ENCODE measurements around the gene CLHC1. TPM values are rescaled to one million over a fixed set of nuclear protein-coding genes. Genes with fewer than 3 reads are reported as not detected.
"Not testable (repeated sequence)": the region's sequence is repeated elsewhere in the genome, so short reads cannot be mapped to it uniquely, and the experiment has no call there.

Gene CLHC1
- total RNA-seq: 6.9 and 8.2 TPM in 2 replicates

DNA sequence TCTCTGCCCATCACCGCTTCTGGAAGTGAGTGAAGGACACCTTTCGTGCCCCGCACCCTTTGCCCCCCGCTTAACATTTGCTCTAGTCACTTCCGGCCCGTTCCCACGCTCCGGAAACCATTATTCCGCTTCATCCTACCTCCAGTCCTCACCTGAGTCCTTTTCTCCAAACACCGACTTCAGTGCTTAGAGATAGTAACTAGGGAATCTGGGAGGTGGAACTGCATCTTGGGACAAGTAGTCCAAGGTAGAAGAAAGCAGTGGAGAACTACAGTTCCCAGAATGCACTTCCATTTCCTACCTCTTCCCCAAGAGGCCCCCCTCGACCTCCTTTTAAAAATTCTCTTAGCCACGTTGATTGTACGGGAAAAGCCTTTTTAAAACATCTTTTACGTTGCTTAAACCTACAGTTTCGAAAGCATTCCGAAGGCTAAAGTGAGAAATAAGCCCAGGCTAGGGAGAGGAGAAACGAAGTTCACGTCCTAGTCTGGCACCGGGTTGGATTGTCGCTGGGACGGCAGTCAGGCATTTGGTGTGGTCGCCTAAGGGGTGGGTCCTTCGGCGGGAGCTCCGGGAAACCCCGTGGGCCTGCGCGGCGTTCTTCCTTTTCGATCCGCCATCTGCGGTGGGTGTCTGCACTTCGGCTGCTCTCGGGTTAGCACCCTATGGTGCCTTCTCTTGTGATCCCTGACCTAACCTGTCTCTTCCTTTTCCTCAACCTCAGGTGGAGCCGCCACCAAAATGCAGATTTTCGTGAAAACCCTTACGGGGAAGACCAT lies at the start of gene CLHC1, which contains the start of gene RPS27A:
CLHC1 (minus strand) TSS at position 210 of the 779 bp plus-strand sequence. CDS start 9,882 bp downstream, outside the sequence.
RPS27A (plus strand) TSS at position 605 of the 779 bp plus-strand sequence; CDS start at position 742, 137 bp downstream.
- peak; percentile 98 for DNase-seq

DNA sequence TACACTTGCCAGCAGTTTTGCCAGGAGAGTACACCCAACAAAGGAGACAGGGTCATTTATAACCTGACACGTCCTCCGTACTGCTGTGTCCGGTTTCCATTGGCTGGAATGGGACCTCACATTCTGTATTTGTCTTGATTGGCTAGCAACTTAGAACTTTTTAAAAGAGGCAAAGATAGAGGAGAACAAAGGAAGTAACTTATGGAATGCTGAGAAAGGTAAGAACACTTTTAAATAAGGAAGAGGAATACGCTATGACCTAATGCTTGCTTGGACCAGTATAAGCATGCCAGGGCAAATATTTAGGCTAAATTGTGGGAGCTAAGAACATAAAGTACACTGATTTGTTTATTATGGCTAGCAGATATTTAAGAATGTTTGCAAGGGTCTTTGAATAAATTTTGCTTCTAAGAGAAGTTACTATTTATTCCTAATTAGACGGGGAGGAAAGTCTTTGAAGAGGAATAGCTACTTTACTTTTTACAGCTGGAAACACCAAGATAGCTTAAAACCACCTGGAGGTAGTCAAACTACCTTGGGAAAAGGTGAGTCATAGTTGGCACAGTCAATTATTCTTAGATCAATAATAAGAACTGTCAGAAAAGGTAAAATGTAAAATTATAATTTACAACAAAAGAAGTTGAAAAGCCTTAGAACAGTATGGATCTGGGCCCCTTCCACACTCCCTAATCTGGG lies 48.9 kb upstream of the CLHC1 start:
- DNase-seq: not testable (repeated sequence)

DNA sequence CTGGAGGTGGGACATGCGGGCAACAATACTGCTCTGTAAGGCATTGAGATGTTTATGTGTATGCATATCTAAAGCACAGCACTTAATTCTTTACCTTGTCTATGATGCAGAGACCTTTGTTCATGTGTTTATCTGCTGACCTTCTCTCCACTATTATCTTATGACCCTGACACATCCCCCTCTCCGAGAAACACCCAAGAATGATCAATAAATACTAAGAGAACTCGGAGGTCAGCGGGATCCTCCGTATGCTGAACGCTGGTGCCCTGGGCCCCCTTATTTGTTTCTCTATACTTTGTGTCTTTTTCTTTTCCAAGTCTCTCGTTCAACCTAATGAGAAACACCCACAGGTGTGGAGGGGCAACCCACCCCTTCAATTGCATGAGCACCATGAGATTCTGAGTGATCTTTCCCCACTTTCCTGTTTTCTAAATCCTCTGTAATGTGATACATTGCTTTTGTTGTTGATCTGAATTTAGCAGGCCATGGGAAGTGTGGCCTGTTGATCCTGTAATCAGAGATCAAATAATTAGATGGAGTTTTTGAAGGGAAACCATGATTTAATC lies 47.8 kb upstream of the CLHC1 start:
- not testable (repeated sequence) for DNase-seq

- not testable (repeated sequence) for DNase-seq
These were observed 47.2 kb upstream of the CLHC1 start for GRCh38 chr2:55279214-55279835.

- DNase-seq: no peak
These were observed 45.2 kb upstream of the CLHC1 start for GRCh38 chr2:55277310-55277709.

GRCh38 chr2:55274346-55274745 lies 42.3 kb upstream of the CLHC1 start:
- DNase-seq: not testable (repeated sequence)

DNA sequence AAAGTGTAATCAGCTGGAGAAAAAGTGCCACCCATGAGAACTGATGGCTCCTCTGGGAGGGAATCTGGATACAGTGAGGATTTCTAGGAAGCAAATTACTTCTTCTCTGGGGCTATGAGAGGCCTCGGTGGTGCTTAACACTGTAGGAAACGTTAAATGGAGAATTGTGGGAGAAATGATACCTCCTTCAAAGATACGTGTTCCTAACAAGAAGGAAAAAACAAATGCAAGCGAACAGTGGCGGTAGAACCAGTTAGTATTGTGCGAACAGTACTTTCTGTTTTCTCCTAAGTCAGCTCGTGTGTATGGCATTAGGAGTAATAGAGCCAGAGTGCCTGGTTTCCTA lies 37.5 kb upstream of the CLHC1 start:
- DNase-seq: peak; percentile 13

GRCh38 chr2:55268907-55269644 lies 37.0 kb upstream of the CLHC1 start, which contains the start of gene MTIF2:
MTIF2 (minus strand) TSS chr2:55269231; CDS start chr2:55263858, 5,373 bp downstream.
- peak; percentile 93 for DNase-seq

- no peak for DNase-seq
These were observed 36.3 kb upstream of the CLHC1 start for GRCh38 chr2:55268288-55268906.

DNA sequence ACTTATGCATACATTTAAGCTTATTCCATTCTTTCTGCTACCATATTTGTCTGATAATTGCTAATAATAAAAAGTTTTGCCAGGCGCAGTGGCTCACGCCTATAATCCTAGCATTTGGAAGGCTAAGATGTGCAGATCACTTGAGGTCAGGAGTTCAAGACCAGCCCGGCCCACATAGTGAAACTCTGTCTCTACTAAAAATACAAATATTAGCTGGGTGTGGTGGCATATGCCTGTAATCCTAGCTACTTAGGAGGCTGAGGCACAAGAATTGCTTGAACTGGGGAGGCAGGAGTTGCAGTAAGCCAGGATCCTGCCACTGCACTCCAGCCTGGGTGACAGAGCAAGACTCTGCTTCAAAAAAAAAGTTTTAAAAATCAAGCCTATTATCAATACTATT lies 27.5 kb upstream of the CLHC1 start:
- DNase-seq: not testable (repeated sequence)

DNA sequence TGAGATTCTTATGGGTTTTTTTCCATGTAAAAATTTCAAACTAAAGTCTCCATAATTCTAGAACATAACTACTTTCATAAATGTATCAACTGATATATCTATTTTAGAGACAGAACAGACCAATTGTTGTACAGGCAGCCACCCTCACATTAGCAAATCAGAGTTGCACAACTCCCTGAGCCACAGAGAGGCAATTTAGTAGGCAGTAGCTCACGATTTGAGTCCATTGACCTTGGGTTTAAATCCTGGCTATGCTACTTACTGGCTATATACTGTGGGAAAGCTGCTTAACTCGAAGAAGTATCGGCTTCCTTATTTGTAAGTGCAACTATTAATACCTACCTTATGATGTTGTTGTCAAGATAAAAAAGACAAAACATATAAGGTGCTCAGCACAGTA lies 20.7 kb upstream of the CLHC1 start:
- no peak for DNase-seq

GRCh38 chr2:55247025-55247424 lies 14.9 kb upstream of the CLHC1 start:
- DNase-seq: no peak

DNA sequence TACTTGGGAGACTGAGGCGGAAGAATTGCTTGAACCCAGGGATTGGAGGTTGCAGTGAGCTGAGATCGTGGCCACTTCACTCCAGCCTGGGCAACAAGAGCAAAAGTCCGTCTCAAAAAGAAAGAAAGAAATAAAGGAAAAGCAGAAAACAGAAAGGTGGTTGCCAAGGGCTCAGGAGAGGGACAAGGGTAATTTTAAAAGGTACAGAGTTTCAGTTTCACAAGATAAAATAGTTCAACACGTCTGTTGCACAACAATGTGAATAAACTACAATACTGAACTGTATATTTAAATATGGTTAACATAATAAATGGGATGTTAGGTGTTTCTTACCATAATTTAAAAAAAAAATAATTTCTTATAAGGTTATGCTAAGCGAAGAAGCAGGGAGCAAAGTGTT lies 13.3 kb upstream of the CLHC1 start:
- DNase-seq: no peak

GRCh38 chr2:55242617-55243016 lies 10.5 kb upstream of the CLHC1 start:
- DNase-seq: no peak

- DNase-seq: not testable (repeated sequence)
These were observed 9.5 kb upstream of the CLHC1 start for GRCh38 chr2:55241582-55241981.

DNA sequence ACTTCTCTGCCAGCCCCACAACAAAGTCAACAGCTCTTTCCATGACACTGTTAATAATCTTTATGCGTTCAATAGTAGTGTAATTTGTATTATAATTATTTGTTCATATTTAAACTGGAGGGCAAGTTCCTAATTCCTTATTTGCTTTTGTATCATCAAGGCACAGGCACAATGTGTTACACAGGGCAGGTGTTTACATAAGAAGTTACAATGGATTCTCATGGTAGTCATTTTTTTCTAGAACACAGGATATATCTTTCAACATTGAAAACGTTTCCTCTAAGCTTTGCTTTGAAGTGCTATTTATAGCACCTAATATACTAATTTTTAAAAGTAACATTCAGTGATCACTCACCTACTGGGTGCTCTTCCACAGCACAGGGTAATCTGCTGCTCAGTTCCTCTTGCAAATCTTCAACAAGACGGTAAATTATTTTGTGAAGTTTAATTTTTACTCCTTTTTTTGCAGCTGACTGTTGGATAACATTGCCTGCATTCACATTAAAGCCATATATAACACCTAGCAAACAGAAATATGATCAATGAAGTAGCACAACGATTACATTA lies 7.6 kb upstream of the CLHC1 start:
- peak; percentile 62 for DNase-seq

- DNase-seq: no peak
These were observed 5.0 kb upstream of the CLHC1 start for GRCh38 chr2:55236992-55237543.

DNA sequence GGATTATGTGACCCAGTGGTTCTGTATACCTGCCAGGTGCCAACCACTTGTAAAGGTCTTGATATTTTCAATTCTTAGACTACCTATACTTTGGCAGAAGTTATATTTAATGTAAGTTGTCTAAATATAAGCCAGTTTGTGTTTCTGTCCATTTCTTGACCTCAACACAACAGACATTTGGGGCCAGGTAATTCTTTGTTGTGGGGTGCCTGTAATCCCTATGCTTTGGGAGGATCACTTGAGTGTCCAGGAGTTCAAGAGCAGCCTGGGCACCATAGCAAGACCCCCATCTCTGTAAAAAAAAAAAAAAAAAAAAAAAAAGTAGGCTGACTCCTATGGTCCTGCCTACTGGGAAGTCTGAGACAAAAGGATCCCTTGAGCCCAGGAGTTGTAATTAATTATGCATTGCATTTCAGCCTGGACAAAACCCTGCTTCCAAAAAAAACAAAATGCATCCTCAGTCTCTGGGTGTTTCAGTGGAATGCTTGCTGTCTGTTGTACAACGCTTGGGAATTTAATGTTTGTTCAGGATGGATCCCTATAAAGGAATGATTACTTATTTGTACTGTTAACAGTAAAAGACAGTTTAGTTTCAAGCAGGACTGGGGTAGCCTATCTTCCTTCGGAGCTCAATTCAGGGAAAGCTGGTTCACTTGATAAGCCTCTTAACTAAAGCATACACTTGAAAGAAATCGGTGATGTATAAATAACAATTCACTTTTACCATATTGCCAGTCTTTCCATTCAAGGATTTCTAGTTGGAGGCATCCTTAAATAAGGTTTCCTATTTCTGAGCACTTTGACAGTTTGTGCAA lies 3.8 kb upstream of the CLHC1 start:
- DNase-seq: no peak

- no peak for DNase-seq
These were observed 1.5 kb upstream of the CLHC1 start for GRCh38 chr2:55233658-55233940.

- peak; percentile 49 for DNase-seq
These were observed 967 bp upstream of the CLHC1 start for GRCh38 chr2:55232863-55233657.
